ENCODE data around the gene IGSF9.

IGSF9 gene

GRCh38 chr1:159877695-159878444 is 67.5 kb downstream of the IGSF9 start:
- no peak for DNase-seq (ENCODE audit: extremely low read depth in 1 of 2, low read depth in 1 of 2)

Measured in stimulated activated CD8-positive, alpha-beta memory T cell treated with anti-CD3 and anti-CD28 coated beads, Interleukin-7, amount 100 ng/mL, for 48 hours (primary cell).